HUES6 (cell line): ENCODE data around the gene BRICD5.
"Not testable (repeated sequence)": the region's sequence is repeated elsewhere in the genome, so short reads cannot be mapped to it uniquely, and the experiment has no call there.

Experiments used
- H3K27ac ChIP-seq: 2 replicates; pipeline ENCODE4 v1.7.0; 2013; ENCODE audit warnings: low read depth, mild to moderate bottlenecking, low read length, inconsistent platforms
- H3K27me3 ChIP-seq: 2 replicates; pipeline ENCODE4 v1.6.1; 2013; ENCODE audit warnings: low read length; ENCODE audit not compliant: control insufficient read depth, insufficient read depth
- H3K36me3 ChIP-seq: 2 replicates; pipeline ENCODE4 v1.6.1; 2013; ENCODE audit warnings: low read length; ENCODE audit not compliant: control insufficient read depth, insufficient read depth
- H3K4me1 ChIP-seq: 2 replicates; pipeline ENCODE4 v1.6.1; 2013; ENCODE audit warnings: low read length; ENCODE audit not compliant: control insufficient read depth, insufficient read depth
- H3K4me3 ChIP-seq: 2 replicates; pipeline ENCODE4 v1.5.1; 2013; ENCODE audit warnings: low read depth, low read length
- H3K9ac ChIP-seq: one replicate; pipeline ENCODE4 v1.6.1; 2013; ENCODE audit warnings: mild to moderate bottlenecking, low read length
- H3K9me3 ChIP-seq: 2 replicates; pipeline ENCODE4 v1.6.1; 2013; ENCODE audit warnings: low read depth, low read length; ENCODE audit not compliant: control insufficient read depth, insufficient read depth

BRICD5 gene

GRCh38 chr16:2244926-2245795, 34.5 kb upstream of the BRICD5 start:
- H3K4me3 ChIP-seq: no peak overlapping the region
- H3K27ac ChIP-seq: no peak overlapping the region
- H3K27me3 ChIP-seq: no peaks in the 10 kb centered on the region
- no peak overlapping the region for H3K9ac ChIP-seq
- H3K36me3 ChIP-seq: peaks cover 59% of the 10 kb centered on the region
- no peaks in the 10 kb centered on the region for H3K4me1 ChIP-seq
- H3K9me3 ChIP-seq: no peaks in the 10 kb centered on the region

DNA sequence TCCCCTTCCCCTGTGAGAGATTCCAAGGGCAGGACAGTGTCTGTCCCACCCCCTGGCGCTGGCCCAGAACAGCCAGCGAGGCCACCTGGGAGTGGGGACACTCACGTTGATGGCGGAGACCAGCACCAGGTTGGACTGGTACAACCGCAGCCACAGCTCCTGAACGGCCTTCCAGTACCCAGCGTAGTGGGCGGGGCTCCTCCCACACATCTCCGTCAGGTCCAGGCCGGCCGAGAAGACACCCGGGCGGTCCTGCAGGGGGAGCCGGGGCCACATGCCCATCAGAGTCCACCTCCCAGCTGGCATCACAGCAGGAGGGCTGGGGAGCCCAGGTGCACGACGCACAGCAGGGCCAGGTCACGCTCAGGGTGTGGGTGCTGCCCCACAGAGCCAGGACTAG, 33.6 kb upstream of the BRICD5 start:
- H3K36me3 ChIP-seq: peaks cover 59% of the 10 kb centered on the region
- H3K9ac ChIP-seq: no peak overlapping the region
- H3K9me3 ChIP-seq: no peaks in the 10 kb centered on the region
- no peak overlapping the region for H3K27ac ChIP-seq
- H3K4me1 ChIP-seq: no peaks in the 10 kb centered on the region
- no peaks in the 10 kb centered on the region for H3K27me3 ChIP-seq
- no peak overlapping the region for H3K4me3 ChIP-seq

DNA sequence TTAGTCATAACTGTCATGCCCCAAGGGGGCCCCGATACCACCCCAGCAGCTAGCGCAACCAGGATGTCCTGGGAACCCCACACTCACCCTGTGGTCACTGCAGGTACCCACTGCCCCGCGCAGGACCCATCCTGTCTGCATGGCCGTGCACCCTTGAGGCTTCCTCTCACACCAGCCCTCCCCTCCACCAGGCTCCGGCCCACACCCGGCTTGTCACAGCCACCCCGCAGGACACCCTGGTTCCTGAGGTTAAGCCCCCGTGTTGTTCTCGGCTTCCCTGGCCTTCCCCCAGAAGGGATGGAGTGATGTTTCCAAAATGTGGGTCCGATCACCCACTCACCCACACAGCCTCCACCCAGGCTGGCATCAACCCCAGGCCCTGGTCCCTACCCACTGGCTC, 33.1 kb upstream of the BRICD5 start:
- Histone ChIP-seq H3K4me1 (0 out of 2 replicates have a peak, but pooled peaks cover 2% of the 10 kb centered on the region), H3K9me3 (no peaks in the 10 kb centered on the region), H3K4me3 (no peak overlapping the region), H3K27me3 (no peaks in the 10 kb centered on the region), H3K27ac (no peak overlapping the region), H3K9ac (no peak overlapping the region), H3K36me3 (peaks cover 57% of the 10 kb centered on the region)

DNA sequence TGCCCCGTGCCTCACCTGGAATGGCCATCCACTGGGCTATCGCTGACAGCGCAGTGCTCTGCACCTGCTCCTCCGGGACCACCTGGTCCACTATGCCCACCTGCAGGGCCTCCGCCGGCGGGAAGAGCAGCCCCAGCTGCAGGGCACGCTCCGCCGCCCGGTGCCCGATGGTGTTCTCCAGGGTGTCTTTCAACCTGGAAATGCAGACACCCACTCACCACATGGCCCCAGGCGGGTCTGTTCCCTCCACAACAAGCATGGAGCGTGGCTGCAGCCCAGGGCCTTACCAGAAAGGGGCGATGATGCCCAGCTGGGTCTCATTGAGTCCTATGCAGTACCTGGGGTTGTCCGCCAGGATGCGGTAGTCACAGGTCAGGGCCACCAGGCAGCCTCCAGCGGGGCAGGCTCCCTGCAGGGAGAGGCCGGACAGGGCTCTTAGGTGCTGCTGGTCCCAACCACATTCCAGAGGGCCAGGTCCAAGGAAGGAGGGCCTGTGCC, 32.4 kb upstream of the BRICD5 start:
- Histone ChIP-seq H3K27me3 (peaks cover 3% of the 10 kb centered on the region; the same call in 1 of the 2 replicates), H3K36me3 (peaks cover 52% of the 10 kb centered on the region), H3K4me1 (0 out of 2 replicates have a peak, but pooled peaks cover 5% of the 10 kb centered on the region), H3K4me3 (no peak overlapping the region), H3K9me3 (no peaks in the 10 kb centered on the region), H3K9ac (no peak overlapping the region), H3K27ac (no peak overlapping the region)

- Histone ChIP-seq H3K9ac (no peak overlapping the region), H3K9me3 (no peaks in the 10 kb centered on the region), H3K36me3 (peaks cover 52% of the 10 kb centered on the region), H3K27me3 (peaks cover 7% of the 10 kb centered on the region), H3K4me1 (0 out of 2 replicates have a peak, but pooled peaks cover 8% of the 10 kb centered on the region), H3K27ac (no peak overlapping the region), H3K4me3 (no peak overlapping the region)
These were observed 31.9 kb upstream of the BRICD5 start for GRCh38 chr16:2242598-2242997.

- H3K4me3 ChIP-seq, H3K9ac ChIP-seq, H3K27ac ChIP-seq, H3K9me3 ChIP-seq: not testable (repeated sequence)
- peaks cover 17% of the 10 kb centered on the region for H3K4me1 ChIP-seq
- peaks cover 25% of the 10 kb centered on the region for H3K27me3 ChIP-seq
- peaks cover 38% of the 10 kb centered on the region for H3K36me3 ChIP-seq
These were observed 29.7 kb upstream of the BRICD5 start for GRCh38 chr16:2240331-2240730.

DNA sequence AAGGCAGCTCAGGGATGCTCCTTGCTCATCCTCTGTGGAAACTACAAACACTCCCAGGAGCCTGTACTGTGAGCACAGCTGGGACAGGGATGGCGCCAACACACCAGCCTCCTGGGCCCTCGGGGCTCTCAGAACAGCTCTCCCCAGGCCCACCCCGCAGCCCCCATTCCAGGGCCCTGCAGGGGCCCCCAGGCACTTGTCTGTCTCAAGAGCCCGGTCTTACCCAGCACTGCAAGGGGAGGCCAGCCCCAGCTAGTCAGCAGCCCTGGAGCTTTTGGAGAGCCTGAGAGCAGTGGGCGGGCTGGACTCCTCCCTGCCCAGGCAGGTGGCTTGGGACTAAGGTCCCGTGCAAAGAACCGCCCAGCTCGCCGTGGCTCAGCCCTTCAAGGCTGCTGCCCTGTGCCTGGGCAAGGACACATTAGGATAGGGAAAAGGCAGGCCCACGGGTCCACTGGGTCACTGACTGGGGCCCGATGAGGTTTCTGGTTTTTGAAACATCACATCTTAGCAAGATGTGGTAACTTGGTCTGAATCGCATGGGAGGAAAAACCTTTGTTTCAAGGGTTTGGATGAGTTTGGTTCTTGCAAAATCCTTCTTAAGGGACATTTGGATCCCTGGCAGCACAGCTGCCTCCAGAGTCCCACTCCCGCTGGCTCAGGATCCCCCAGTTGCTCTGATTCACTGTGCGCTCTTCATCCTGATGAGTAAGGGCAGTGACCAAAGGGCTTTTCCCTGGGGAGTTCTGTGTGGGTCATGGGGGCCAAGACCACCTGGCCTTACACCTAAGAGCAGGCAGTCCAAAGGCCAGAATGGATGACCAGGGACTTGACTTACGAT, 28.4 kb upstream of the BRICD5 start:
- no peak overlapping the region for H3K9ac ChIP-seq

DNA sequence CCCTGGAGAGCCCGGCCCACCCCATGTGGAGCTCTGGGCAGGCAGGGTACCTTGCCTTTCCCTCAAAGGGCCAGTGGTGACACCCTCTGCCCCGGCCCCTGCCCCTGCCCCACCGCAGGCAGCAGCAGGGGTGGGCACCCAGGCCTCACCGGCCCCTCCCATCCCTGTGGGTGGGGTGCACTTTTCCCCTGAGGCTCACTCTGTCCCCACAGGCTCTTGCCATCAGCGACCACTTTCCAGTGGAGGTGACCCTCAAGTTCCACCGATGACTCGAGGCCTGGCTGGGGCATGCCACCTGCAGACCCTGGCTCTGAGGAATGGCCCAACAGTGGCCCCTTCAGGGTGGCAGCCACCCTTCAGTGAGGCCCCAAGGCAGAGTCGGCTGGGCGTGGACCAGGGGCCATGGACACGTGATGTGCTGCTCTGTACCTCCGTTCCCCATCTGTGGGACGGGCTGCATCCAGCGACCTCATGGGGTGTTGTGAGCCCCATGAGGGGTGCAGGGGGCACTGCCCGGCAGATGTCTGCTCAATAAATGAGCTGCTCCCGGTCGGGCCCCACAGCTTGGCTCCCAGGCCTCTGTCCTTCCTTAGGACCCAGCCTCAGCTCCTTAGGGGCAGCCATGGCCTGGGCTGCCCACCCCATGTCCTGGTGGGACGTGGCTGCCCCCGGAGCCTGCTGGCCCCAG, 27.6 kb upstream of the BRICD5 start:
- Histone ChIP-seq H3K36me3 (peaks cover 37% of the 10 kb centered on the region), H3K27ac (no peak overlapping the region), H3K27me3 (peaks cover 25% of the 10 kb centered on the region), H3K9me3 (no peaks in the 10 kb centered on the region), H3K4me1 (peaks cover 17% of the 10 kb centered on the region), H3K4me3 (peak overlapping the region; percentile 49; the same call in 1 of the 2 replicates), H3K9ac (no peak overlapping the region)

More for the DNA sequence above, 28.4 kb upstream of the BRICD5 start:
- no peaks in the 10 kb centered on the region for H3K9me3 ChIP-seq
- no peak overlapping the region for H3K27ac ChIP-seq
- H3K4me3 ChIP-seq: no peak overlapping the region
- H3K27me3 ChIP-seq: peaks cover 25% of the 10 kb centered on the region
- H3K4me1 ChIP-seq: peaks cover 17% of the 10 kb centered on the region
- H3K36me3 ChIP-seq: peaks cover 37% of the 10 kb centered on the region

DNA sequence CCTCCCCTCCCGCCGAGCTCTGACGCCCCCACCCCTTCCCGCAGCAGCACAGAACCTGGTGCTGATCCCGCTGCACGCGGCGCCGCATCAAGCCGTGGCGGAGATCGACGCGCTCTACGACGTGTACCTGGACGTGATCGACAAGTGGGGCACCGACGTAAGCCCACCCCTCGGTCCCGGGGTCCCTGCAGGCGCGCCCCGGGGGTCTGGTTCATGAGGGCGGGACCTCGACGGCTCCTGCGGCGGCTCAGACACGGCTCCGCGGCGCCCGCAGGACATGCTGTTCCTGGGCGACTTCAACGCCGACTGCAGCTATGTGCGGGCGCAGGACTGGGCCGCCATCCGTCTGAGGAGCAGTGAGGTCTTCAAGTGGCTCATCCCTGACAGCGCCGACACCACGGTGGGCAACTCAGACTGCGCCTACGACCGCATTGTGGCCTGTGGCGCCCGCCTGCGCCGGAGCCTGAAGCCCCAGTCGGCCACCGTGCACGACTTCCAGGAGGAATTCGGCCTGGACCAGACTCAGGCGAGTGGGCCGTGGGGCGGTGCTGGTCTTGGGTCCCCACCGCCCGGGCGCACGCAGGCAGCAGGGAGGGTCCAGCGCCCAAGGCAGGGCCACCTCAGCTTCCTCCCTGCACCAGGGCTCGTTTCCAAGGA, 27.0 kb upstream of the BRICD5 start:
- Histone ChIP-seq H3K27ac (no peak overlapping the region), H3K27me3 (peaks cover 25% of the 10 kb centered on the region), H3K36me3 (peaks cover 37% of the 10 kb centered on the region), H3K9ac (no peak overlapping the region), H3K4me1 (peaks cover 17% of the 10 kb centered on the region), H3K4me3 (peak overlapping the region; percentile 49), H3K9me3 (no peaks in the 10 kb centered on the region)

GRCh38 chr16:2237102-2237482, 26.4 kb upstream of the BRICD5 start:
- Histone ChIP-seq H3K4me1 (peaks cover 17% of the 10 kb centered on the region), H3K36me3 (peaks cover 37% of the 10 kb centered on the region), H3K9ac (no peak overlapping the region), H3K27me3 (peaks cover 25% of the 10 kb centered on the region), H3K4me3 (peak overlapping the region; percentile 49), H3K27ac (no peak overlapping the region), H3K9me3 (no peaks in the 10 kb centered on the region)
